Occipital lobe (tissue), 2 donors: Measurements from ENCODE around the gene ARMH3. TPM values are rescaled to one million over a fixed set of nuclear protein-coding genes. Genes with fewer than 3 reads are reported as not detected.
"Not testable (repeated sequence)": the region's sequence is repeated elsewhere in the genome, so short reads cannot be mapped to it uniquely, and the experiment has no call there.

Experiments used
- DNase-seq: peaks from one replicate; lab custom pipeline; 2025; lab: John Stamatoyannopoulos, UW
- total RNA-seq: library from RNA; depleted of rRNA; stranded (reverse); fragments of >200 nt; gene quantifications from one replicate; pipeline ENCODE4 v1.2.3, GENCODE V29; 2014

ARMH3 gene
- total RNA-seq, 1 donor from 2014 or later = 25.1 TPM

DNA sequence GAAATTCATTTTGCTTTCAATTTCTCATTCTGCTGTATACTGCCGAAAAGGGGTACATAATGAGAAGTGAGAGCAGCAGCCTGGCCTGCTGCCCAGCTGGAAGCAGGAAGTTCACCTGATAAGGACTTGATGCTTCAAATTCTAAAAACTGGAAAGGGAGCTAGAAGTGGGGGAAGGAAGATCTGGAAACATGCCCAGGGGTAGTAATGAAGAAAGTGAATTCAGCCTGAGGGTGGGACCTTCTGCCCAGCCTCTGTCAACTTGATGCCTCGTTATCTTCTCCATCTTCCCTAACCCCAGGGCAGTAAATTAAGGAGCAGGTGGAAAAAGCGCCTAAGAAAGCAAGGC is 69.4 kb downstream of the ARMH3 start:
- DNase-seq = no peak

DNA sequence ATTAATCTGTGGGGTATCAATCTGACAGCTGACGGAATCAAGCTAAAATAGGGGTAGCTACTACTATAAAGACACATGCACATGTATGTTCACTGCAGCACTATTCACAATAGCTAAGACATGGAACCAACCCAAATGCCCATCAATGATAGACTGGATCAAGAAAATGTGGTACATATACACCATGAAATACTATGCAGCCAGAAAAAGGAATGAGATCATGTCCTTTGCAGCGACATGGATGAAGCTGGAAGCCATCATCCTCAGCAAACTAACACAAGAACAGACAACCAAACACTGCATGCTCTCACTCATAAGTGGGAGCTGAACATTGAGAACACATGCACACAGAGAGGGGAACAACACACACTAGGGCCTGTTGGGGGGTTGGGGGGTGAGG is 75.3 kb downstream of the ARMH3 start:
- not testable (repeated sequence) for DNase-seq

DNA sequence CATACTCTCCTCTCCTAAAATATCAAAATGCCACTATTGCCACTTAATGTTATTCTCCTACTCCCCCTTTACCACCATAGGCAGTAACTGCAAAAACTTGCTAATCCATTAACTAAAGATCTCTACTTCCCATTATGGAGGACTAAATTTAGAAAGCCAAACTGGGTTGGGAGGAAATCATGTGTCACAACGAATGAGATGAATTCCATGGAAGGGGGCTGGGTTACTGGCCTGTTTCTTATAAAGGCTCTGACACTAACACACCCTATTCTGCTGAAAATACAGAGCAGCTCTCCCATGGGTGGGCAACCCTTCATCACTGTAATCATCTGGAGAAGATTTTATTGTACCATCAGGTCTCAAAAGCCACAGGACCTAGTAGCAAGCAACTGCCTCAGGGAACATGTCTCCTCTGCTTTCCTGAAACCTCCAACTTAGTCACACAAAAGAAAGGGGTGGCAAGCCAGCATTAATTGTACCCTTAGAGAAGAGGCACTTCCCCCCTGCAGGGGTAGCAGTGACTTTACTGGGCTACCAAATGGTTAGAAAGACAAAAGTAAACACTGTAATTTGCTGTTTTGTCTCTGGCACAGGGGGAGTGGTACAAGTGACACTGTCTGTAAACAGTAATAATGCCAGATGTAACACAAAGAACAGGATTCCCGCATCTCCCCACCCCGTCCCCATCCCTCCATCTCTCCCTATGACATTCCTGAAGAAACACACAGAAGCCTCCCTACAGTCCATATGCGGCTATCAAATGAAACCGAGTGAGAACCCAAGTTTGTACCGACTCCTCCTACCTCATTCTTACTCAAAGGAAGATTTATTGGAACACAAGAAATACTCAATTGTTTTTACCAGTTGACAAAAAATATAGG is 81.6 kb downstream of the ARMH3 start:
- no peak for DNase-seq

DNA sequence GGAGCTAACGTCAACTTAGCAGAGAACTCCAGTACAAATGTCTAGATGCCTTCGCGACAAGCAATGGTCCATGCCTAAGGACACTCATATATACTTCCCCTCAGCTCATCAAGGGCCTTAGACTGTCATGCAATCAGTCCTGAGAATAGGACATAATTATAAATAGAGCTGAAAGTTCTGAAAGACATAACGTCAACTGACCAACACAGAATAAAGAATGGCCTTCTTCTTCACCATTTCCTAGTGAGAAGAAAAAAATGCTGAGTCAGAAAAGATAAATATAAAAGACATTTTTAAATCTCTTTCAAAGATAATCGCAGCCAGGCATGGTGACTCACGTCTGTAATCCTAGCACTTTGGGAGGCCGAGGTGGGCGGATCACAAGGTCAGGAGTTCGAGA is 83.2 kb downstream of the ARMH3 start:
- DNase-seq = no peak

DNA sequence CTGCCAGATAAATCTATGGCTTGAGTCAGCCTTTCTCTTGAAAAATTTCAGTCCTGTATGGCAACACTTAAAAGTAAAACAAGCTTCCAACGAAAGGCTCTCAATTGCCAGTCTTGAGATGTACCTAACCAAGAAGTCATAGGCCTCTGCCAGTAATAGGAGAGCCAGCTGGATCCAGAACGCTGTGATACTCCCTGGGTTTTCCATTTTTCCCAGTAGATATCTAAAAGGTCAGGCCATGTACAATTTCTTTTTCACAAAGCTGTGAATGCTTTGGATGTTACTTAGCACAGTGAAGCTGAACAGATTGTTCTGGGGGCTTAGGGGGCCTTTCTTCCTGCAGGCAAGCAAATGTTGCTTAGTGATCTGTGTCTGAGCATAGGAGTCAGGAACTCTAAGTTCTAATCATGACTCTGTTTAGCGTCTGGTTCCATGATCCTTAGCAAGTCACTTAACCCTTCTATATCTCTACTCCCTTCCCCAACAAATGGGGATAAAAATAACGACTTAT is 86.5 kb downstream of the ARMH3 start:
- DNase-seq = no peak

DNA sequence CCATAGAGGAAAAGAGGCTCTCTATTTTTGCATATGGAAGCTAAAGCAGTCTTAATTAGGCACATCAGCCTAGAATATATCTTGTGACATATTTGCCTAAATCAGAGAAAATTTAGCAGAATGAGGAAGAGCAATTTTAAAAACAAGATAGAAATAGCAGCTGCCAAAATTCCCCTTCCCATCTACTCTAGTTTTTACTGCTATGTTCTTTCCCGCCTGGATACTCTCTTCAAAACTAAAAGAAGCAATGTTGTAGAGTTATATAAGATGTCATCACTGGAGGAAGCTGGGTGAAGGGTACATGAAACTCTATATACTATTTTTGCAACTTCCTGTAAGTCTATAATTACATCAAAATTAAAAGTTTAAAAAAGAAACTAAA is 87.0 kb downstream of the ARMH3 start:
- DNase-seq = no peak

DNA sequence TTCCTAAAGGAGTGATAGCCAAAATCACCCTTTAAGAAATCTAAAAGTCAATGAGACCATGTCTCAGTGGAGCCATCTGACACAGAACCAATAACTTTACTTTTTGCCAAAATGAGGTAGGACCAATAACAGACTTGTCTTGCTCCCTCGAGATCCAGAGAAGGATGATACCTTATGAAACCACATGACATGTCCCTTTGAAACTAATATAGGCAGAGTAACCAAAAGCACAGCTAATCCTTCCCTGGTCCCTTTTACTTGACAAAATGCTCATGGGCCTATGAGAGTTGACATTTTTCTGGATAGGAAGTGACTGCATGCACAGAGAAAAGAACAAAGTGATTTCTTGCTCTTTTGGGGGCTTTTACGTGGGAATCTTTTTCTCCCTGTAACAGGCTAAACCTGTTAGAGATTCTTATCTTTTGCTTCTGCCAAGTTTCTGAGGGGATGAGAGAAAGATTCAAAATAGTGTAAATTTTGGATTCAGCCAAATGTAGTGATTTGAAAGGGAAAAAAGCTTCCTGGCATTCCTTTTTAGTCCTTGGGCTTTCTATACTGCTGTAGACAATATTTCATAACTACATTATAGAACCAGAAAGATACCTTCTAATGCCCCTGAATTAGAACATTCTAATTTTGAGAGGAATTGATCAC is 87.6 kb downstream of the ARMH3 start:
- DNase-seq = no peak

DNA sequence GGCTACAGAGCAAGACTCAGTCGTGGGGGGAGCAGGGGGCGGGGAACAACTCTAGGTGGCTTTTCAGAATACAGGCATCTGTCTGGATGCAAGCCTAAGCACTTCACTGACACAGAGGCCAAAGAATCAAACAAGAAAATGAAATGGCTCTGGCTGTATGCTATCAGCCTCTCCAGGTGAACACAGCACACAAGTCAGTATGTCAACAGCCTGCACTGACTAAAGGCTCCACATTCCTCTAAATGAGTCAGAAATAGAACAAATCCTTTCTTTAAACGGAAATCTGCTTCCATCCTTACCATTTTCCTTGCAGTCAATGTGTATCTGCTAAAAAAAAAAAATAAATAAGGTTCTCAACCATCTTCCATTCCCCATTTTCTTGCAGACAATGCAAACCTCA is 88.3 kb downstream of the ARMH3 start:
- no peak for DNase-seq

DNA sequence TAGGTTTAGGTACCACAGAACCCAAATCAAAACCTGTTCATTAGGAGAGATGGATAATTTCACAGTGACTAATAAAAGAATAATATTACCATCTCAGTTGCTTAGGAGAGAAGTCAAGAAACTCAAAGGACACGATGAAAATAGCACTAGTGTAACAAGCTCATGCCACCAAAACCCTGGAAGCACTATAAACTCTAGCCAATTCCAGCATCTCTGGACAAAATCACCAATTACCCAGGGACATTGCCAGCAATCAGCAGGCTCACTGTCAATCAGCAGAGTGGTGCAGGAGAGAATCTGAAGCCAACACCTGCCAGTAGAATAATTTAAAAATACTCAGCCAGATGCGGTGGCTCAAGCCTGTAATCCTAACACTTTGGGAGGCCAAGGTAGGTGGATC is 88.9 kb downstream of the ARMH3 start:
- no peak for DNase-seq

DNA sequence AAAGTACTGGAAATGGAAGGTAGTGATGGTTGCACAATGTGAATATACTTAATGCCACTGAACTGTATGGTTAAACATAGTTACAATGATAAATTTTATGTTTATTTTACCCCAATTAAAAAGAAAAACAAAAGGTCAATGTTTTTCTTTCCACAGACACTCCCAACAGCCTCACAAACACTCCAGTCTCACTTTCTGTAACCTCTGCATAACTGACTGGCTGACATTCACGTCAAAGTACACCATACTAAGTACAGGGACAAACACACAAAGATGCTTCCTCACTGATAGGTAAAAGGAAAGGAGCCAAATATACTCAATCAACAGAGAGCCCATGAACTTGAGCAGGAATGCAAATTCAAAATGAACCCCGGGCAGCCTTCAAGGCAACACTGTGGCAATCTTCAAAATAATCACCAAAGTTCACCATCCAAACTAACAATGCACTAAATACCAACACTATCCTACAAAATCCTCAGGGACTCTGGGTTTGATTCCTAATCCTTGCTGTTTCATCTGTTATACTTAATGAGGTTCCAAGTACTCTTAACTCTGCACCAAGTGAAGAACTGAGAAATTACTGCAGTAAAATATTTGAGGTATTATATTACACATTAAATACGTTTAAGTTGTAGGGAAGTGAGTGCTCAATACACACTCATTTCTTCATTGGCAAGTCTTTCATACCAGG is 90.8 kb downstream of the ARMH3 start:
- no peak for DNase-seq

DNA sequence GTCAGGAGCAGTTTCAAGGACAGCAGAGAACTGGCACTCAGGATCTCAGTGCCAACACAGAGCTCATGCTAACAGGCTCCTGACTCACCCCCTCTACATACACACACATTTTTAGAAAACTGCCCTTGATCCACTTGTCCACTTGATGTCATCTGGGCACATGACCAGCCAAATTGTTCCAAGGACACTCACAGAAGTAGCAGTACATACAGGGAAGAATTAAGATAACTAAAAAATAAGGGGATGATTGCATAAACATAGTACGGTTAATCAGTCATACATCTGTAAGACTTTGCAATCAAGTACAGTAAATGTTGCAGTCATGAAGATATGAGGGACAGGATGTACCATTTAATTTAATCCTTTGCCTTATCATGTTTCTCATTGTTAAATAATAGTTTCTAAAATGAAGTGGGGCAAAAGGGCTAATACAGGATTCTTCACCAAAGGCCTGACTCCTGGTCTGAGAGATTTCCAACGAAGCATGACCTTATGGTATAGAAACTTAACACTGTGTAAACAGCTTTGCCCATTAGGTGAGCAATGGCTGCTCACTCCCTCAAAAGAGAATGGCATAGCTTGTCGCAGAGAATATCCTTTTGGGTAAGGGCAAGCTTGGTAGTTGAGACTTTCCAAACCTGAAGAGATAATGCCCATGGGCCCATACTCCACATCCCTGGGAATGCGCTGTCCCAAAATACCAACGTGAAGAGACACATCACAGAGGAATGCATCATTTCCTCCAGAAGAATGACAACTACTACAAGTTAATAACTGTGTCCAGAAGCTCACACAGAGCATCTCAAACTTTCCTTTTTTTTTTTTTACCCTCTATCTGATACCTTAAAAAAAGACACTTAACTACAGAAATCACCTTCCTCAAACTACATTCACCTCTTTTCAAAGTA is 94.1 kb downstream of the ARMH3 start:
- no peak for DNase-seq

DNA sequence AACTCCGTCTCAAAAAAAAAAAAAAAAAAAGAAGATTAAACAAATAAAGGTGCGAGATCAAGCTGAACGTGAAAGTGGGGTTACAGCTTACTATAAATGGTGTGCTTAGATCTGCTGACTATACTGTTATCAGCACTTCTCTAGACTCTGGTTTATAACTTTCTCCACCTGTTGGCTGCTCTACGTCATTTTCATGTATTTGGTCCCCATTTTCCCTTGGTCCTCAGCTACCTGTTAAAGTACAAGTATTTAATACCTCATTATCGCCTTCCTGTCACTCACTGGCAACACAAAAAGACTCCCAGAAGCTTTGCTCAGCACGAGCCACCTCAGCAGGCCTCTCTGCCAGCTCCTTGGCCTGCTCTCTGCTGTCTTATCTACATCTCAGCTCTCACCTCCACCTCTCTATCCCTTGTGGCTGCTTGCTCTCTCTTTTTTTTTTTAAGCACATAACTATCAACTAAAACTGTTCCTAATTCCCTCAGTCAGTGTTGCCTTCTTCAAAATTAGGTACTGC is 95.0 kb downstream of the ARMH3 start:
- no peak for DNase-seq

DNA sequence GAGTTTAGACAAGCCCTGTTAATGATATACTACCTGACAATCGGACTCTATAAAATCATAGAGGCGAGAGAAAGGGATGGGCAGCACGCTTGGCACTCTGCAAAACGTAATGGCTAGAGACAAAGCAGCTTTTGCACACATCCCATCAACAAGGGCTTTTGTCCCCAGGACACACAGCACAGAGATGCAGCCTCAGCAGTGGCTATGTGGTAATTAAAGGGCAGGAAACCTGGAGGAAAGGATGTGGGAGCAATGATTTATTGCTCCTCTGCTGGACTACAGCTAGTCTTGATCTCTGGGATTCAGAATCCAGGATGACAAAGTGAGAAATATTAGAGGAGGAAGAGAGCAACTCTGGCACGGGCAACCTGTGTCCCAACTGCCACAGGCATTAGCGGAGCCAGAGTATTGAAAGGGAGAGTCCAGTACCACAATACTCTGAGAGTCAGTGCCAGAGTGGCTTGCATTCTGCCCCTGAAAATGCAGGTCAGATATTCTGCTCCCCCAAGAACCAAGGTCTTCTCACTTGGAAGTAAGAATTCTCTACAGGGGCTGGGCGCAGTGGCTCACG is 96.5 kb downstream of the ARMH3 start:
- no peak for DNase-seq

DNA sequence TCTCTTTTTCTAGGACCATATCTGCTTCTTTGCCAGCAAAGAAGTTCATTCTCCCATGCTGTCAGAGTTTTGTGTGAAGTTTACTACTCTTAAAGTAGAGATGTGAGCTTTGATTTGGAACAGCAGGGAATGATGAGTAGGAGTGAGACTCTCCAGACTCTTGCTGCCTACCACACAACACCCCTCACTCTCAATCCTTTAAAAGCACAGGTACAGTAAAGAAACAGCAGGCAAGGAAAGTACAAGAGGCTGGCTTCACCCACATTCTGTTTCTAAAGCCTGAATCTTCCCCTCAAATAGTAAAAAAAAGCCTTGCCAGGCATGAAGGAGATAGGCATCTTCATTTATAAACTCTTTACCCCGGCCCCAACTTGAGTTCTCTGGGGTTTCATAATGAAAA is 97.3 kb downstream of the ARMH3 start:
- no peak for DNase-seq

DNA sequence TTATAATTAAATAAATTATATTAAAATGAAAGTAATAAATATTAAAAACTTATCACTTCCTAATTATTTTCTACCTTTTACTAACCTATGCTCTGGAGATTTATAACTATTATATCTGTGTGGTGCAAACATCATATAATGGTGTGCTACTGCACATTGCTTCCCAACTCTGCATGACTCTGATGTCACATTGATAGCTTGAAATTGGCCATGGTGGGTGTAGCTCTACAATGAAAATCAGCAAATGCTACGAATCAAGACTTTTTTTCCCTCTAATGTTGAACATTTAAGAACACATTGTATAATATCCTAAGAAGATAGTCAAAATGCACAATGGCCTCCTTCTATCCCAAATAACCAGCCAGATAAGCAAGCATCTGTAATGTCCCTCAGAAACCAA is 99.1 kb downstream of the ARMH3 start:
- no peak for DNase-seq

DNA sequence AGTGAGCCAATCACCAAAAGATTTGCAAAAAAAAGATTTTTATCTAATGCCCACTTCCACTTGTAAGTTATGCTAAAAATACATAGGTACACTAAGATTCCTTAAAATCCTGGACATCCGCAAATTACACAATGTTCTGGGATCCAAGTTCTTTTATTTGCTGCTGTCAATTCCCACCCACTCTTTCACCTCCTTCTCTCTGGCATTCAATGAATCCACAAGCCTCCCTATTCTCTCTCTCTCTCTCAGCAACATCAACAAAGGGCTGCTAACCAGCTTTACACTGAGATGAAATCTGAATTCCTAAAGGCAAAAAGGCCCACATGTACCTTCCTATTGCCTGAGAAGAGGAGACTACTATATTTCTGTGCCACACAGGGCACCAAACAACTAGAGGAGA is 99.9 kb downstream of the ARMH3 start:
- DNase-seq = no peak

DNA sequence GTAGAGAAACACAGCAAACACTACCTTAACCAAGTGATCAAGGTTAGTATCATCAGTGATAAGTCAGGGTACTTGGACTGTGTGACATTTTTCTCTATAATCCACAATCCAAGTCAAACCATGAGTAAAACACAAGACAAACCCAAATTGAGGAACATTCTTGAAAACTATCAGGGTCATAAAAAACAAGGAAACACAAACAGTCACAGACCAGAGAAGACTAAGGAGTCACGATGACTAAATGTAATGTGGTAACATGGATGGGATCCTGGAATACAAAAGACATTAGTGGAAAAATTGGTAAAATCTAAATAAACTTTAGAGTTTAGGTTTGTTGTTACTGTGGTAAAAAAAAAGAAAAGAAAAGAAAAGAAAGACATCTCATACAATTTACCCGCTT is 103.8 kb downstream of the ARMH3 start:
- no peak for DNase-seq

DNA sequence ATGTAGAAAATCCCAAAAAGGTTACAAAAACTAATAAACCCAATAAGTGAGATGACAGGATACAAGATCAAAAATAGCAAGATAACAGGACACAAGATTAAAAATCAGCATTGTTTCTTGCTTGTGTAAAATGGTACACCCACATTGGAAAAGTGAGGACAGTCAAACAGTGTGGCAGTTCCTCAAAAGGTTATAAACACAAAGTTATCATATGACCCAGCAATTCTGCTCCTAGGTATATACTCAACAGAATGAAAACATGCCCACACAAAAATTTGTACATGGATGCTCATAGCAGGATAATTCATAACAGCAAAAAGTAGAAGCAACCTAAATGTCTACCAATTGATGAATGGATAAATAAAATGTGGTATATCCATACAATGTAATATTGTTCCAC is 105.8 kb downstream of the ARMH3 start:
- no peak for DNase-seq

DNA sequence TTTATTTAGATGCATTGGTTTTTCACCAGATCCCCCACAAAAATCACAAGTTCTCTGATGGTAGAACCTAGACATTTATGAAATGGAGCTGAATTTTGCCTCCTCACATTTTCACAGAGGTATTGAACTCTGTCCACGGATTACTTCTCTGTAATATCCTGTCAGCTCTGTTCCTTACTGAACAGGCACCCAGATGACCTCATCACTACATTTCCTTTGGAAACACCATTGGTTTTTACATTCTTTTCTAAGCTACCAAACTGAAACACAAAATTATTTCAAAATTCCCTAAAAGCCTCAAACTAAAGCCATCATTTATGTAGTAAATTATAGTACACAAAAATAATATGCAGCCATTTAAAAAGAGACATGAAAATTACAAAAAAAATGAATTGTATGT is 114.1 kb downstream of the ARMH3 start:
- no peak for DNase-seq

DNA sequence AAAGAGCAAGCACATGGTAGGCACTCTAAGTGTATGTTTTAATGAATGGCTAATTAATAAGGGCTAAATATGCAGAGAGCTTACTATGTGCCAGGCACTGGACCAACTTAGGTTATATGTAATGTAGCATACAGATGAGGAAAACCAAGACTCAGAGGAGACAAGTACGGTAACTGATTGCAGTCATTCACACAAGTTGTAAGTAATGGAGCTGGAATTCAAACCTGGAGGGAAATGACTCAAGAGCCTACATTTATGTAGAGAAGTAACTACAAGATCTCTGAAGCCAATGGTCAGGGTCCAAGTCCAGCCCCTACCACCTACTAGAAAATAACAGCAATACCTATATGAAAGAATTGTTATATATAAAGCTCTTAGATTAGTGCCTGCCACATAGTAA is 115.1 kb downstream of the ARMH3 start:
- DNase-seq = no peak

DNA sequence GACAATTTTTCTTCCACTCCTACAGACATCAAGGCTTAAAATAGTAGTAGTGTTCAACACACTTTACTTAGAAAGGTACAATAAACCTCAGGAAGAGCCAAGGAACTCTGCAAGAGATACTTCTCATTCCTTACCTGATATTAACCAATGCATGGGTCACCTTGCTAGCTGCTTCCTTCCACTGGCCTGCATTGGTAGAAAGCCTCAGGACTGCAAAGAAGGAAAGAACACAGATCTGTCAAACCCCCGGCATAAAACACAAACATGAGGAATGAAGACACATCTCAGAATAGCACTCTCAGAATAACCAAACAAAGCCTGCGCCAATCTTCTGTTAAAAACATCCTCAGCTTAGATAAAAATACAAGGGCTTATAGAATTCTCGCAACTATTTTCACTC is 116.2 kb downstream of the ARMH3 start:
- no peak for DNase-seq
